Left colon (tissue), 2 donors: ENCODE results near the gene LMAN2. TPM values are rescaled to one million over a fixed set of nuclear protein-coding genes. Genes with fewer than 3 reads are reported as not detected.

Experiments used
- total RNA-seq, 2 donors: library from RNA; stranded (reverse); fragmentation: NEBNext Ultra II Directional; extraction: Animal tissue kit (Norgen Biotek cat#: 25700); gene quantifications; one replicate each; pipeline ENCODE4 v1.2.1, GENCODE V29; 2021
- donor health status: DM: no; HTN: no; CAD: no.
- donor health status: DM: yes; HTN: yes; CAD: no.

LMAN2 gene
- total RNA-seq, 2 donors from 2014 or later: 139 to 141 TPM

Other genes with a start within 250 kb of the LMAN2 start
- gene NSD1, start 217.9 kb downstream of the LMAN2 start, total RNA-seq: 10 to 100 TPM; 55.6 to 65.8 TPM
- 10 to 100 TPM; 30.4 to 34.5 TPM for gene RAB24, start 47.9 kb downstream of the LMAN2 start, total RNA-seq
- gene PRELID1, start 47.9 kb downstream of the LMAN2 start, total RNA-seq: 100 to 1,000 TPM; 263 to 276 TPM
- 10 to 100 TPM in 1 of 2 donors, 1 to 10 TPM in 1; 8.3 to 12.9 TPM for gene MXD3, start 39.8 kb downstream of the LMAN2 start, total RNA-seq
- 10 to 100 TPM in 1 of 2 donors, 1 to 10 TPM in 1; 5.6 to 12.0 TPM for gene RGS14, start 6.3 kb upstream of the LMAN2 start, total RNA-seq
- not detected for gene SLC34A1, start 32.8 kb upstream of the LMAN2 start, total RNA-seq
- gene PFN3, start 49.0 kb upstream of the LMAN2 start, total RNA-seq: not detected
- gene F12, start 57.9 kb upstream of the LMAN2 start, total RNA-seq: 10 to 100 TPM in 1 of 2 donors, 1 to 10 TPM in 1; 9.0 to 11.3 TPM
- 10 to 100 TPM; 34.6 to 43.5 TPM for gene GRK6, start 75.0 kb upstream of the LMAN2 start, total RNA-seq
- 1 to 10 TPM; 1.6 to 2.2 TPM for gene PRR7, start 95.1 kb upstream of the LMAN2 start, total RNA-seq
- gene DBN1, start 122.0 kb upstream of the LMAN2 start, total RNA-seq: 10 to 100 TPM; 11.8 to 18.8 TPM
- 10 to 100 TPM; 12.1 to 56.5 TPM for gene PDLIM7, start 145.9 kb upstream of the LMAN2 start, total RNA-seq
- 1 to 10 TPM; 4.1 to 8.9 TPM for gene DOK3, start 158.2 kb upstream of the LMAN2 start, total RNA-seq
- 10 to 100 TPM; 74.3 to 79.9 TPM for gene DDX41, start 165.3 kb upstream of the LMAN2 start, total RNA-seq
- 10 to 100 TPM; 52.1 to 56.1 TPM for gene FAM193B, start 202.9 kb upstream of the LMAN2 start, total RNA-seq
- gene TMED9, start 240.5 kb upstream of the LMAN2 start, total RNA-seq: 100 to 1,000 TPM; 160 to 204 TPM
- gene B4GALT7, start 248.5 kb upstream of the LMAN2 start, total RNA-seq: 10 to 100 TPM; 17.5 to 21.9 TPM